ENCODE results near the gene FGF10. TPM values are rescaled to one million over a fixed set of nuclear protein-coding genes. Genes with fewer than 3 reads are reported as not detected.

Gene FGF10
- total RNA-seq = 0.32 TPM in 1 of 2 replicates, not detected in the other

DNA sequence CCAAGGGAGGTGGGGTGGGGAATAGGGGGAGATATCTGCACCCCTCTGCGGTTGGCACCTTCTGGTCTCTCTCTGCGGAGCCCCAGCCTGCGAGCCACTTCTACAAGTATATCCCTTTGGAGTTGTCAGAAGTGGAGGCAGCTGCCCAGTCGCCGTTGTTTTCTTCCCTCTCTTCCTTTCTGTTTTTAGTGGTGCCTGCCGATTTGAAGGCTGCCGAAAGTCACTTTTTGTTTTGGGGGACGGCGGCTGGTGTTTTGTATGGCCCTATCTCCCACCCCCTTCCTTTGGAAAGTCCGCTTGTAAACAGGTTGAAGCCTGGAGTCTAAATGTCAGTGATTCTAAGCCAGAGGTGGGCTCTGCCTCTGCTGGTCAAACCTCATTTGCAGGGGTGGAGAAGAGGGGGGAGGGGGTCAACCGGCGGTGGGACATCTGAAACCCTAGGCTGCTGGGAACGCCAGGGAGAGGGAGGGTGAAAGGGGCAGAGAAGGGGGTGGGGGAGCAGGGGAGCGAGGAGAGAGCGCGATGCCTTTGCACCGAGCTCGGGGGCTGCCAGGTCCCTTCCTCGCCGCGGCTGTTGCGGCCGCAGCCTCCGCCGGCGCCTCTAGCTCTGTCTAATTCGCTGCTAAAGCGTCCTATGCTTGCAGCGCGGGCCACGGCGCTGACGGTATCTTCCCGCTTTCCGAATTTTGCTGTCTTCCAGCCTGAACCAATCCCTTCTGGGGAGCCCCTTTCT lies at the start of gene FGF10:
FGF10 (minus strand) TSS at position 331 of the 733 bp plus-strand sequence. CDS start 738 bp downstream, outside the sequence.

